ENCODE data around the gene EPC1. TPM values are rescaled to one million over a fixed set of nuclear protein-coding genes. Genes with fewer than 3 reads are reported as not detected.

EPC1 gene
- total RNA-seq, 2 experiments from 2014 or later = 40.9 to 48.8 TPM

GRCh38 chr10:32338262-32338661, 8.7 kb downstream of the EPC1 start:
- ChIA-PET CTCF (ENCODE audit: unreplicated experiment) (no interaction called here), POLR2A (interaction anchor here (1.6 to 2.2 kb wide), 3 partner anchors 9 to 33 kb away, joined by 5 to 13 read pairs (median 7); no protein-coding TSS in a partner anchor)
- no peaks in the 10 kb centered on the region for H3K9me3 ChIP-seq (ENCODE audit: low read length)
- no peak overlapping the region for H3K4me2 ChIP-seq (ENCODE audit: low read length)
- H3K9me2 ChIP-seq (ENCODE audit: insufficient read depth, low read length) = no peaks in the 10 kb centered on the region
- H3K4me1 ChIP-seq (ENCODE audit: insufficient read depth, low read length, poor library complexity, severe bottlenecking) = peaks cover 14% of the 10 kb centered on the region
- H3K36me3 ChIP-seq (ENCODE audit: insufficient read depth, low read length) = peaks cover 65% of the 10 kb centered on the region
- H3K4me3 ChIP-seq (ENCODE audit: low read depth, low read length, poor library complexity, severe bottlenecking) = no peak overlapping the region
- H2AFZ ChIP-seq (ENCODE audit: low read length) = no peak overlapping the region
- peaks cover 22% of the 10 kb centered on the region; the same call in 1 of the 2 replicates for H4K20me1 ChIP-seq (ENCODE audit: insufficient read depth, low read length)
- DNase-seq (ENCODE audit: low spot score) = no peak
- intact Hi-C loops (cut with micrococcal nuclease; ENCODE audit: unreplicated experiment) = no loop called here
- no TSS peak for BruUV-seq (replicated peaks)
- peaks cover 100% of the 10 kb centered on the region for H3K79me2 ChIP-seq (ENCODE audit: insufficient read depth, low read depth, low read length)
- no peak overlapping the region for H3K27ac ChIP-seq (ENCODE audit: low read depth, low read length, poor library complexity, severe bottlenecking)
- no peak for TF ChIP-seq EZH2phosphoT487 (IDR thresholded peaks at IDR 0.05; ENCODE audit: borderline replicate concordance, low read depth, low read length)
- TF ChIP-seq CTCF (conservative IDR thresholded peaks at IDR 0.05; ENCODE audit: low read length) = no peak

GRCh38 chr10:32337350-32337749, 9.6 kb downstream of the EPC1 start:
- no peak for TF ChIP-seq EZH2phosphoT487 (IDR thresholded peaks at IDR 0.05; ENCODE audit: borderline replicate concordance, low read depth, low read length)
- no peak for TF ChIP-seq CTCF (conservative IDR thresholded peaks at IDR 0.05; ENCODE audit: low read length)
- Histone ChIP-seq H3K4me1 (ENCODE audit: insufficient read depth, low read length, poor library complexity, severe bottlenecking) (peaks cover 16% of the 10 kb centered on the region), H3K4me3 (ENCODE audit: low read depth, low read length, poor library complexity, severe bottlenecking) (no peak overlapping the region), H3K27ac (ENCODE audit: low read depth, low read length, poor library complexity, severe bottlenecking) (no peak overlapping the region), H3K9me3 (ENCODE audit: low read length) (no peaks in the 10 kb centered on the region), H2AFZ (ENCODE audit: low read length) (no peak overlapping the region), H3K36me3 (ENCODE audit: insufficient read depth, low read length) (peaks cover 63% of the 10 kb centered on the region), H3K9me2 (ENCODE audit: insufficient read depth, low read length) (no peaks in the 10 kb centered on the region), H3K79me2 (ENCODE audit: insufficient read depth, low read depth, low read length) (peaks cover 100% of the 10 kb centered on the region), H3K4me2 (ENCODE audit: low read length) (no peak overlapping the region), H4K20me1 (ENCODE audit: insufficient read depth, low read length) (peaks cover 22% of the 10 kb centered on the region; the same call in 1 of the 2 replicates)
- ChIA-PET CTCF (ENCODE audit: unreplicated experiment) (interaction anchor here (1.6 kb wide), 1 partner anchor 9 kb away, joined by 5 read pairs; no protein-coding TSS in a partner anchor), POLR2A (interaction anchor here (1.2 to 2.2 kb wide), 7 partner anchors 8 to 64 kb away, joined by 3 to 13 read pairs (median 5); no protein-coding TSS in a partner anchor)
- intact Hi-C loops (cut with micrococcal nuclease; ENCODE audit: unreplicated experiment) = no loop called here
- no TSS peak for BruUV-seq (replicated peaks)
- DNase-seq (ENCODE audit: low spot score) = no peak

- Histone ChIP-seq H3K9me2 (ENCODE audit: insufficient read depth, low read length) (no peaks in the 10 kb centered on the region), H3K9me3 (ENCODE audit: low read length) (no peaks in the 10 kb centered on the region), H3K36me3 (ENCODE audit: insufficient read depth, low read length) (peaks cover 59% of the 10 kb centered on the region), H4K20me1 (ENCODE audit: insufficient read depth, low read length) (peaks cover 33% of the 10 kb centered on the region), H2AFZ (ENCODE audit: low read length) (no peak overlapping the region), H3K4me1 (ENCODE audit: insufficient read depth, low read length, poor library complexity, severe bottlenecking) (peaks cover 9% of the 10 kb centered on the region), H3K4me2 (ENCODE audit: low read length) (no peak overlapping the region), H3K79me2 (ENCODE audit: insufficient read depth, low read depth, low read length) (peaks cover 100% of the 10 kb centered on the region), H3K27ac (ENCODE audit: low read depth, low read length, poor library complexity, severe bottlenecking) (no peak overlapping the region), H3K4me3 (ENCODE audit: low read depth, low read length, poor library complexity, severe bottlenecking) (no peak overlapping the region)
- POLR2A ChIA-PET = interaction anchor here (0.6 to 2.4 kb wide), 9 partner anchors 8 to 1895 kb away, joined by 3 to 9 read pairs (median 3); no protein-coding TSS in a partner anchor
- no peak for DNase-seq (ENCODE audit: low spot score)
- intact Hi-C loops (cut with micrococcal nuclease; ENCODE audit: unreplicated experiment) = no loop called here
- CTCF ChIA-PET (ENCODE audit: unreplicated experiment) = interaction anchor here (0.8 kb wide), 1 partner anchor 20 kb away, joined by 4 read pairs; no protein-coding TSS in a partner anchor
- TF ChIP-seq CTCF (conservative IDR thresholded peaks at IDR 0.05; ENCODE audit: low read length) = no peak
- TF ChIP-seq EZH2phosphoT487 (IDR thresholded peaks at IDR 0.05; ENCODE audit: borderline replicate concordance, low read depth, low read length) = no peak
- BruUV-seq (replicated peaks) = no TSS peak
Observed at GRCh38 chr10:32333849-32334248, 13.1 kb downstream of the EPC1 start.

Measured in OCI-LY7 (cell line).